ENCODE results near the gene KIF27. TPM values are rescaled to one million over a fixed set of nuclear protein-coding genes. Genes with fewer than 3 reads are reported as not detected.

KIF27 gene
- 1.0 to 1.5 TPM (median 1.1 TPM) in 5 replicates for total RNA-seq (2022; extraction: Qiagen RNA extraction)

DNA sequence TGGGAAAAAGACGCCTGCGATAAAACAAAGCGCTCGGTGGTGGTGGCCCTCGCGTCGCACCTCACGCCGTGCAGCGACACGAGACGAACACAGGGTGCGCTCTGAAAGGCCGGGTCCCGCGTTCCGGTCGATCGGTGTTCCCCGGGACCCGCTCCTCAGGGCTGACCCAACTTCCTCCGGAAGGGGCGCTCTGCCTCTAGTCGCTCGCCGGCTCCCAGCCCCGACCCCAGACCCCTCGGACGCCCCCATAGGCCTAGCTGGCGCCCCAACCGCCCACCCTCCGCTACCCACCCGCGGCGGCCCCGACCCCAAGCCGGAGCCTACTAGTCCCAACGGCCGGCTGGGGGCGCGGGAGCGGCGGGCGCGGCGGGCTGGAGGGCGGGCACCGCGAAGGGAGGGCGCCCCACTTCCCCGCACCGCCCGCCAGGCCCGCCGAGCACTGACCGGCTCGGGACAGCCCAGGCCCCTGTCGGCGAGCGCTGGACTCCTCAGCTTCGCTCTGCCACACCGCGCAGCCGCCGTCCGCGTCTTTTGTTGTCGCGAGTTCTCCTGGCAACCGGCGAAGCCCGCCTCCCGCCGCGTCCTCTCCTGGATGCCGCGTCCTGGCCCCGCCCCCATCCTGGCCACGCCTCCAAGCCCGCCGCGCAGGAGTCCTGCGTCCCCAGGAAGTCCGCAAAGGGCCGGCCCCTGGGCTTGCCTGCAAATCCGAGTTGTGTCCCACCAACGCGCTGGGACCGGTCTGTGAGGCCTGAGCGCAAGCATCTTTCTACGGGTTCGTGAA is at the start of gene KIF27:
KIF27 (minus strand) TSS at position 506 of the 781 bp plus-strand sequence. CDS start 5,841 bp downstream, outside the sequence.

DNA sequence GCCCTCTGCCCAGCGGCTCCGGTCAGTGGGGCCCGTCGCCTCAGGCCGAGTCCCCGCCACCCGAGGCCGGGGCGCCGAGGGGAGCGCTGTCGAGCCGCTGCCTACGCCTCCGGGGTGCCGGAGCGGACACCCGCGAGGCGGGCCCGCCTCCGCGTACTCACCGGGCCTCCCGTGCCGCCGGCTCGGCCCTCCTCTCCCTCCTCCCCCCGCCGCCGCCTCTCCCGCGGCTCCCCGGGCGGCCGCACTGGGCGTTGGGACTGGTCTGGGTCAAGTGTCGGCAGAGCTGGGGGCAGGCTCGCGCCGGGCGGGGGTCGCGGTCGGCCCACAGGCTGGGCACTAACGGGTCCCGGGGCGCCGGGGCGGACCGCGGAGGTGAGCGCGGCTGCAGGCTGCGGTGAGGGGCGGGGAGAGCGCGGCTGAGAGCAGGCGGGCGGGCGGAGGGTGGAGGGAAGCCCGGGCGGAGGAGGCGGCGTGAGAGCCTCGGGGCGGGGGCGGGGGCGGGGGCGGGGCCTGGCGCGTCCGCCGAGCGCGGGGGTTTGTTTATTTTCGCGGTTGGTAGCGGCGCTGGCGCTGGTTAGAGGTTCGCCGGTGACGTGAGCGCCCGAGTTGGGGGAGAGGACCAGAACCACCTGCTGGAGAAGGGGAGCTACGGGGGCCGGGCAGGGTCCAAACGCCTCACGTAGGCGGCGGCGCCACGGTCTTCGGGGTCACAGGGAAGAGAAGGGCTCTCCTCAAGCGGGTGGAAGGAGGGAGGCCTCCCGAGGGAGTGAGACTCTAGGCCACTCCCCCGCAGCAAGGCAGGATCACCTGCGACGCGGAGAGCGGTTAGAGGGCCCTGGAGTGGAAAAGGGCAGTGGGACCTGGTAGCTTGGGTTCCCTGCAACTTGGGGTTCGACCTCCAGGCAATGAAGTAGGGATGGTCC is 103.6 kb downstream of the KIF27 start, which contains the start of gene GKAP1:
GKAP1 (minus strand) TSS at position 414 of the 923 bp plus-strand sequence. CDS start 11,252 bp downstream, outside the sequence.

Other genes starting within 250 kb of the KIF27 start
- gene UBQLN1, start 213.5 kb downstream of the KIF27 start, total RNA-seq (2022; extraction: Qiagen RNA extraction) = 106 to 123 TPM (median 116 TPM) in 5 replicates
- 4.0 to 5.4 TPM (median 4.4 TPM) in 5 replicates for gene GKAP1, start 103.7 kb downstream of the KIF27 start, total RNA-seq (2022; extraction: Qiagen RNA extraction)
- 610 to 680 TPM (median 623 TPM) in 5 replicates for gene HNRNPK, start 58.8 kb upstream of the KIF27 start, total RNA-seq (2022; extraction: Qiagen RNA extraction)
- 13.2 to 16.7 TPM (median 14.8 TPM) in 5 replicates for gene RMI1, start 59.4 kb upstream of the KIF27 start, total RNA-seq (2022; extraction: Qiagen RNA extraction)